Measurements from ENCODE around the gene RPRML.
"Not testable (repeated sequence)": the region's sequence is repeated elsewhere in the genome, so short reads cannot be mapped to it uniquely, and the experiment has no call there.

Gene RPRML

DNA sequence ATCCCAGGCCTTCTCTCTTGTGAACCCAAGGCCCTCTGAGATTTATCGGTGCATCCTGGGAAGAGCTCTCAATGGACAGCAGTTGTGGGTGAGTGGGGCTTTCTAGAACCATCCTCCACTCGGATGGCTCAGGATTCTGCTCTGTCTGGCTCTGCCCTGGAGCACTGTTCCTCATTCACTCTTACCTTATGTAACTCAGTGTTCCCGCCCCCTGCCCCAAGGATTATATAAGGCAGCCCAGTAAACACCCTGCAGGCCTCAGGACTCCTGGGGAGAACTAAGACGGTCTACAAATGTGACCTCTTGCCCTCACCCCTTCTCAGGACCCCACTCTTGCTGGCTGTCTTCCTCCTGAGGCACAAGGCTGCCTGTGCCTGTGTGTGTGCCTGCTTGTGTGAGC, 3.8 kb downstream of the RPRML start:
- no peak for DNase-seq

DNA sequence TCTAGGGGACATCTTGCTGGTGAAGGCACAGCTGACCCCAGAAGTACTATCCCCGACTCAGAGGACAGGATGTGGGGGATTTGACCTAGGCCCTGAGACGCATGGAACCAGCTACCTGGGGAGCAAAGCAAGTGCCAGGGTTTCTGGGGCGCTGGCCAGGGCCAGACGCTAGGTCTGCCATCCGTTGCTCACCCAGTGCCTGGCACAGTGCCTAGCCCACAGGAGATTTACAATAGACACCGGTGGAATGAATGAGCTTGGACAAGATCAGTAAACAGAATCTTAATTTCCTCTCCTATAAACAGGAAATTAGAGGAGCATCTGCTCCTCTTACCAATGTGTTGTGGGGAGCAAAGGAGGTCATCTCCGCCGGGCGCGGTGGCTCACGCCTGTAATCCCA, 5.0 kb downstream of the RPRML start:
- no peak for DNase-seq

DNA sequence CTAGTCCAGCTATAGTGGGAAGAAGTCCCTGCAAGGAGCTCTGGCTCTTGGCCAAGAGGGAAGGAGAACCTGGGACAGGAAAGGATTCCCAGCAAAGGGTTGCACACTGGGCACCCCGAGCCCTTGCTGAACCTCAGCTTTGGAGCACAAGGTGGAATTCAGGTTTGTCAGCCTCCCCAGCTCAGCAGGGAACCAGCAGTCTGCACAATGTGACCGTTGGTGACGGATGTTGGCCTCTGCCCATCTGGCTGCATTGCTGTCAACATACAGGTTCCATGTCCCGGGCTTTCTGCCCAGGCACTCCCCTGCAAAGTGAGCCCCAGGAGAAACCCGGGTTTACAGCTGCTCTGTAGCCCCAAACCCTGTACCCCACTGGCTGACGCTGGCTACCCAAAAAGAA, 6.7 kb downstream of the RPRML start:
- no peak for DNase-seq

DNA sequence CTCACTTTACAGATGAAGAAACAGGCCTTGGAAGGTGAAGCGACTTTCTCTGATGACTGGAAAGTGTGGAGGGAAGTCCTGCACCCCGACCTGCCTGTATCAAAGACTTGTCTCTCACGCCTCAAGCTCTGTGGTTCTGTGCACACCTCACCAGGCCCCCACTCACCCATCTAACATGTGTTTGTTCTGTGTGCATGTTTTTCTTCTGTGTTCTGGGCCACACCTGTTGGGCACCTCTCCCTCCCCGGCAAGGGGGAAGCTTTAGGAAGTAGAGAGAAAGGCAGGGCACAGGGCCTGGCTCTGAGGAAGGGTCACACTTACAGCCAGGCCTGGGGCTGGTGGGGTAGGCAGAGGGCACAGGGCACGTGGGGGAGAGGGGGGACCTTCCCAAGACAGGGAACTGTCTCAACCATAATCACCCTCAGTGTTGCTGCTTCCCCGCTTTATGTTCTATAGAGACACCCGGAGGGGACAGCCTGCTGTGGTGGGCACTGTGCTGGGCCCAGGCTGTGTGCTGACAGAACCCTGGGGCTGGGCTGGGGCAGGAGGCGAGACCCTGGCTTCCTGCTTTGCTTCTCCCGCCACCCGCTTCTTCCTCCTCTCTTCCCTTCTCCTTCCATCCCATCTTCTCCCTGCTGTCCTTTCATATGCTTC, 7.3 kb downstream of the RPRML start:
- DNase-seq = no peak

DNA sequence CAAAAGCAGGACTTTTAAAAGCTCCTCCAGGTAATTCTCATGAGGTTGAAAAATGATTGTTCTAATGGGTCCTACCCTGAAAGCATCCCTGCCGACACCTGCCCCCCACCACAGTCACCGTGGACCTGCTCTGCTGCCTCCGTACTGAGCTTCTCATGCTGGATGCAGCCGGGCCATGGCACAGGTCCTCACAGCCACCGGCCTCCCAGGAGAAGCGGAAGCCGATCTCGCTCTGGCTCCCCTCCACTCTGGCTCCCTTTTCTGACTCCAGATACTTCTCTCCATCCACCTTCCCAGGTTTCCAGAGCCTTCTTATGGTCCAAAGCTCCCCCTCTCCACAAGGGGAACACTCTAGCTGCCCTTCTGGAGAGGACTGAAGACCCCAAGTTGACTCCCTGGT, 10.2 kb downstream of the RPRML start:
- no peak for DNase-seq

DNA sequence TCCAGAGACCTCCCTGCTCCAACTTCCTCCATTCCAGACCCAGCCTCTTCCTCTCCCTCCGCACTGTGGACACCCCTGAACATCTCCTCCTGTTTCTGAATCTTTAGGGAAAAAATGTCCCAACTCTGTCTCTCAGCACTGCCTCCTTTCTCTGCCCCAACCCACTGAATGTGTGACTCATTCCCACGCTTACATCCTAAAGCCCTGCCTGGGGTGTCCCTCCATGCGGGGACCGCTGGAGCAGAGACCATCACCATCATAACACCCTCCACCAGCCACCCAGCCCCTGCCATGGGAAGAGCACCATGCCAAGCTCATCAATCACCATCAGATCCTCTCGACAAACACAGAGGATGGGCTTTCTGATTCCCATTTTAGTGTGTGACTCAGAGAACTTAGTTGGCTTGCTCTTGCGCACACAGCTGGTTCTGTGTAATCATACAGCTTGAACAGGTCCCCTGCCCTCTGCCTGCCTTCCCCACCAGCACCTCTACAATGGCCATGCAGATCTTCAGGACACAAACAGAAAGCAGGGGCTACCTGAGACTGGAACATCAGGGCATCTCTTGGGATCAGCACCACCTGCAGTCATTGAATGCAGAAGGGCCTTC, 10.7 kb downstream of the RPRML start:
- DNase-seq = no peak

DNA sequence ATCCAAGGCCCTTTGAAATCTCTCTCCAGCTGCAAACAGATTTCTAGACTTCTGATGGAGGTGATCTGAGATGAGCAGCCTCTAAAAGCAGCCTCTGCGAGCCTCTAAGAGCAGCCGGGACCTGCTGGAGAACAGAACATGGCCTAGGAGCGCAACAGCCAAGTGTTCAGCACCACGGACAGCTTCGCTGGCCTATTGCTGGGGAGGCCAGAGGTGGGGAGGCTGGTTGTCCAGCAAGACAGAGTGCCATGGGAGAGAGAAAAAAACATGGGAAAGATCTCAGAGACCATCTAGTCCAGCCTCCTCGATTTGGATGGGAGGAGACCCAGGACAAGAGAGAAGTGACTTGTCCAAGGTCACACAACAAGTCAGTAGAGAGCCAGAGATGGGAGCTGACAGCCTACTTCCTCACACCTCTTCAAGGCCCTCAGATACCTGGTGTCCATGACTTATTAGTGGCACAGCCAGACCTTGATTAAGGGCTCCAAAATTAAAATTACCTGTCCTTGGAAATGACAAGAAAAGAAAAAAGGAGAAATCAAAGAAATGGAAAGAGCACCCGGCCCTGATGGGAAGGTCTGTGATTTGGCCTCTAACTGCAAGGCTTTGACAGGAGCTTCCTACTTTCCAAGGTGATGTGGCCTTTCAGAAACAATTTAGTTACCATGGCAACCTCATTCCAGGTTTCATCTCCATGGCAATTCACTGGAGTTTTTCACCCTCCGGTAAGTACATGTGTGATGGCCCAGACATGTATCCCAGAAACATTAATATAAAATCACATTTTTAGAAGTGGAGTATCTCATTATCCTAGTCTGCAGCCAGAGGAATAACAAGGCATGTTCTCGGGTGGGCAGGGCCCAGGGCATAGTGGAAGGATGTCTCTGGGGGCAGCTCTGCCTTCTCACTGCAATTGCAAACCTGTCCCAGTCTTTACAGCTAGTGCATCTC, 14.5 kb downstream of the RPRML start:
- DNase-seq = no peak

DNA sequence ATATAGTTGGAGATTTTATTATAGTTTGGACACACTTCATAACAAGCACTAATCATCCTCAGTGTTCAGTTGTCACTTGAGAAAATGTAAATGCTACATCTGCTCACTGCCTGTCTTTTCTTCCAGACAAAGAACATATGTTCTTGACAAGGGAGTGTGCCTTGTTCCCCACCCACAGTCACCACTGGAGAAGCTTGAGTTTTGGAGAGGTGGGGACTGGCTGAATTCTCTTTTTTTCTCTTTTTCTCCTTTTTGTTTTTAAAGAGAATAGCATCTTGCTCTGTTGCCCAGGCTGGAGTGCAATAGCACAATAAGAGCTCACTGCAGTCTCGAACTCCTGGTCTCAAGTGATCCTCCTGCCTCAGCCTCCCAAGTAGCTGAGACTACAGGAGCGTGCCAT, 15.5 kb downstream of the RPRML start:
- DNase-seq = no peak

DNA sequence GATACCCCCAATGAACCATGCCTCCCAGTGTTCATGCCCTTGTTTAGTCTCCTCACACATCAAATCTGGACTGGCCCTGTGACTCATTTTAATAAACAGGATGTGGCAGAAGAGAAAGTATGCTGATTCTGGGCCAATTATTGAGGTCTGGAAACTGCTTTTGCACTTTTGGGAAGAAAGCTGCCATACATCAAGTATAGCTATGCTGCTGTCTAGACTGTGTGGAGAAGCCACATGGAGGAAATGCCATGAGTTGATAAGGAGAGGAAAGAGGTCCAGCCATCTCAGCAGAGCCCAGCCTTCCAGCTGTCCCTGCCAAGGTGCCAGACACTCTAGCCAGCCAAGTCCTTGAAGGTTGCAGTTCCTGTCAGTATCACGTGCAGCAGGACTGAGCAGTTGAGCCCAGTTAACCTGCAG, 16.7 kb downstream of the RPRML start:
- DNase-seq = no peak

DNA sequence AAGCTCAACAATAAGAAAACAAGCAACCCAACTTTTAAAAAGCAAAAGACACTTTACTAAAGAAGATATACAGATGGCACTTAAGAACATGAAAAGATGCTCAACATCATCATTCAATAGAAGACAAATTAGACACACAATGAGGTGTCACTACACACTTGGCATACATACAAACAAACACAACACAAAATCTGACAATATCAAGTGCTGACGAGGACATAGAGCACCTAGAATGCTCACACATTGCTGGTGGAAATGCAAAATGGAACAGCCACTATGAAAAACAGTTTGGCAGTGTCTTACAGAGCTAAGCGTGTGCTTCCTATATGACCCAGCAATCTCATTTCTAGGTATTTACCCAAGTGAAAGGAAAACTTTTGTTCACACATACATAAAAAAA, 18.9 kb downstream of the RPRML start:
- DNase-seq = no peak

DNA sequence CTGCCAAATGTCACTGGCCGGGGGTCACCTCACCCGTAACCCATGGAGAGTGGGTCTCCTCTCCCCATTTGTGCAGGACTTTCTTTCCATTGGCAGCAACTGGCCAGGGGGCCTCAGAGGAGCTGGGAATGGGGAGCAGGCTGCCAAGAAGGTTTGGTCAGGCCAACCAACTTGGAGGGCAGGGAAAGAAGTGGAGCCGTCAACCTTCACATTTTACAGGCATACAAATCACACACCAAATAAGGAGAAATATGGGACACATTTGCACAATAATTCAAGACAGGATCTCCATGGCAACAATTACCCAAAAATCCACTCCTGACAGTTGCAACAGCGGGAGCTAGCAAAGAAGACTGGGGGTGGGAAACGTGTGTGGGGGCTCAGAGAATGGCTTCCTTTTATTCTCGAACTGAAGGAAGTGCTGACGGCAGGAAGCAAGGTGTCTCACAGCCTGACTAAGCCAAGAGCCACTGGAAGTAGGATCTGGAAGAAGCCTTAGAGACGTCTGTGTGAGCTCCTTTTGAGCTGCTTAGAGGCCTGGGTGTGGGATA, 20.9 kb downstream of the RPRML start:
- no peak for DNase-seq

DNA sequence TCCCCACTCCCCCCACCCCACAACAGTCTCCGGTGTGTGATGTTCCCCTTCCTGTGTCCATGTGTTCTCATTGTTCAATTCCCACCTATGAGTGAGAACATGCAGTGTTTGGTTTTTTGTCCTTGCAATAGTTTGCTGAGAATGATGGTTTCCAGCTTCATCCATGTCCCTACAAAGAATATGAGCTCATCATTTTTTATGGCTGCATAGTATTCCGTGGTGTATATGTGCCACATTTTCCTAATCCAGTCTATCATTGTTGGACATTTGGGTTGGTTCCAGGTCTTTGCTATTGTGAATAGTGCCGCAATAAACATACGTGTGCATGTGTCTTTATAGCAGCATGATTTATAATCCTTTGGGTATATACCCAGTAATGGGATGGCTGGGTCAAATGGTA, 25.9 kb downstream of the RPRML start:
- DNase-seq = not testable (repeated sequence)

DNA sequence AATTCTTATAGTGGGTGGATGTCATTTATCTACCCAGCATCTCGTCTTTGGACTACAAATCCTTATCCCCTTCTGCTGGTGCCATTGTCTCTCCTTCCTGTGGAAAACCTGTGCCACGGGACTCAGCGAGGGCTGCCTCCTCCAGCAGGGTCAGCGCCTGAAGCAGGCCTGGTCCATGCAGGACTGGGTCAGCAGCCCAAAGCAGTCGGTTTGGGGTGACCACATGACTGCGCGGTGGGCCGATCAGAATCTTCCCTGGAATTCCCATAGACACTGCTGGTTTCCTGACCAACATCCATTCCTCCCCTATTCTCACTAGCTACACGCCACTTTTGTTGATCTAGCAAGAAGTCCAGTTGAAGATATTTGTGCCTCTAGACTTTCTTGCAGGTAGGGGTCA, 26.9 kb downstream of the RPRML start:
- no peak for DNase-seq

DNA sequence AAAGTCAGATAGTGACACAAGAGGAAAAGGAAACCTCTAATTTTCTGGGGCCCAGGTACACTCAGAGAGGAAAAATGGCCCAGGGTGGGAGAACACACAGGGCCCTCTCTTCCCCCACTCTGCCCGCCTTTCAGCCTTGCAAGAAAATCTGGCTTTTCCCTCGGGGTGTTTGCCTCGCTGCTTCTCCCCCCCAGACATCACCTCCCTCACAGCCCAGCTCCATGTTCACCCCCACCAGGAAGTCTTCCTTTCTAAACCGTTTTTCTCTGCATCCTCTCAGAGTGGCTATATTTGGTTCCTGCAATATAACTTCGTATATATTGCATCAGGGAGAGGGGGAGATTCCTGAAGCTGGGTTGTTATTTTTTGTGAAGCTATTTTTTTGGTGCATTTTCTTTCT, 27.3 kb downstream of the RPRML start:
- no peak for DNase-seq

DNA sequence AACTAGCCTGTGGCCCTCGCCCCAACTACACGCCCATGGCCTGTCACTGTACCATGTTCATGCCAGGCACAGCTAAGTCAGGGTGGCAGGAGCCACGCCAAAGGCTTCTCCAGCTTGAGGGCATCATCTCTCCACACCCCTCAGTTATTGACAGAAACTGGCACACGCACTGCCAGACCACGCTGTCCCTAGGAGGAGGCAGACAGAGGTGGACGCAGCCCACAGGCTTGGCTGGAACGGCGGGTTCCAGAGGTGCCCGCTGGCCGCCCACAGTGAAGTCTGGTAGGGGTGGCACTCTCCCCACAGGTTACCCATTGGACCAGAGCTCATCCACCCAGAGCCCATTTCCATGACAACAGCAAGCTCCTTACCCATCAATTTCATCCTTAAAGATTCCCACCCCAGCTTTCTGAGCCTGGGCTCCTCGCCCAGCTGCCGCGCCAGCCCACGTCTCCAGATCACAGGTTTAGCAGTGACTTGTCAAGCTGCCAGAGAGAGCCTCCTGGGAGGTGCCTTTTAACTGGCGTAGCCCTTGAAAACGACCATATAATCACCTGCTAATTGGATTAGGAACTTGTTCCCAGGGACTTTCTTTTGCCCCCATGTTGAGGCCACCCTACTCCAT, 27.9 kb downstream of the RPRML start:
- no peak for DNase-seq

DNA sequence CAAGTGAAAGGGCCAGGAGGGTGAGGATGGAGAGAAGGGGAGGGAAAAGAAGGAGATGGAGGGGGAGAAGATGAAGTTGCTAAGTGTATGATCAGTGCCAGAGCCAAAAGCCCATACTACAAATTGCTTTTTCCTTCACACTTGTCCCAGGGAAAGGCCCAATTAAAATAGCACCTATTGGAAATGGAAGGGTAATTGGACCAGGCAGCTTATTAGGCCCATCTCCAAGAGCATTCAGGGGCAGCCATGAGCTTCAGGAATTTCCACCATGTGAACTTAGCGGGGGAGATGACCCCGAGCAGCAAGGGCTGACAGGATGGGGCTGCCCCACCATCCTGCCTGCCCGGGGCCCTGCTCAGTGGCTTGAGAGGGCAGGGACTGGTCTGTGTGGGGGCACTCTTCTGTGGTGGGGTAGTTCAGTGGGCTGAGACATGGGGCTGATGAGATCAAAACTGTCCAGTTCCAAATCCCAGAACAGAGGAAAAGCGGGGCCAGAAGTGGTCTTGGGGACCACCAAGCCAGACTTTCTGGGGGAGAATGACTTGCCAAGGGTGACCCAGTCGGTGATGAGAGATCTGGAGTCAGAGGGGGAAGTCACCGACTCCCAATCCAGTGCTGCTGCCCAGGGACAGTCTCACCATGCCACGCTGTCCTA, 28.6 kb downstream of the RPRML start:
- no peak for DNase-seq

DNA sequence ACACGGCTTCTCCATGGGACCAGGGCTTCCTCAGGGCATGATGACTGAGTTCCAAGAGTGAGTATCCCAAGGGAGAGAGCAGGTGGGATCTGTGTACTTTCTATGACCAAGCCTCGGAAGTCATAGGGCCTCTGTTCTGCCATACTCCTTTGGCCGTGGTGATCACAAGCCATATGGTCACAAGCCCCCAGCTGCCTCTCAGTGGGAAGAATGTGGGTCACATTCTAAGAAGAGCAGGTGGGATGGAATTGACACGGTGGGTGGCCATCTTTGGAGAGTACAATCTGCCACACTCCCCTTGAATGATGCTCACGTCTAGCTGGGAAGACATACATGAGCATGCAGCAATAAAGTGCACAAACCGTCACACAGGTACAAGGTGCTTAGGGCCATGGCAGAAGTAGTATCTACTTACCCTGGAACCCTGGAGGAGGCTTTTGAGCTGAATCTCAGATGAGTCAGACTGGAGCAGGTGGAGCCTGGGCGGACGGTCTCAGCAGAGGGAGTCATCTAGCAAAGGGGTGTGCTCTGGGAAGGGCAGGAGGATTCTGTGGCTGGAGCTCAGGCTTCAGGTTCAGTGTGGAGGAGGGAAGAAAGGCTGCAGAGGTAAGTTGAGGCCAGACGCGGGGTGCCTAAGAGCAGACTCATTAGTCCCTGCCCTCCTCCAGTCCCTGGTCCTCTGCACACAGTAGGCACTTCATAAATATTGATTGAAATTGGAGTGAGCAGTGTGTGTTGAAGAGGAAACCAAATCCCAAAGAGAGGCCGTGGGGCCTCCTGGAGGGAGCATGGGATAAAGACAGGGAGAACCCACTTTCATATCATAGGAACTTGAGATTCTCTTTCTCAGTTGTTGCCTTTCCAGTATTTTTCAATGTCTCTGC, 29.5 kb downstream of the RPRML start:
- no peak for DNase-seq

DNA sequence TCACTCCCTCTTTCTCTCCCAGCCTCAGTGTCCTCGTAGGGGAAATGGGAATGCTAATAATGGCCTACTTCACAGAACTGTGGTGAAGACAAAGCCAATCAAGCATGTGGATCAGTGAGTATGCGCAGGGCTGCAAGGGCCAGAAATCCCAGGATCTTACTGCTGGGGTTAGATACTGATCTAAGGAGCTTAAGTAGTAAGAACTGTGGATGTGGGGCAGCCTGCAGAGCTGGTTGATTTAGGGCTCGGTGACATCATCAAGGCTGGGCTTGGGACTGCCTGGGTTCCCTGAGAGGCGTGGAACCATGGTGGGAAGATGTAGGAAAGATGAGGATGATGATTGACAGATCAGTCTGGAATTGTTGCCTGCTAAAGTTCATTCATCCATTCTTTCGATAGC, 30.5 kb downstream of the RPRML start:
- no peak for DNase-seq

DNA sequence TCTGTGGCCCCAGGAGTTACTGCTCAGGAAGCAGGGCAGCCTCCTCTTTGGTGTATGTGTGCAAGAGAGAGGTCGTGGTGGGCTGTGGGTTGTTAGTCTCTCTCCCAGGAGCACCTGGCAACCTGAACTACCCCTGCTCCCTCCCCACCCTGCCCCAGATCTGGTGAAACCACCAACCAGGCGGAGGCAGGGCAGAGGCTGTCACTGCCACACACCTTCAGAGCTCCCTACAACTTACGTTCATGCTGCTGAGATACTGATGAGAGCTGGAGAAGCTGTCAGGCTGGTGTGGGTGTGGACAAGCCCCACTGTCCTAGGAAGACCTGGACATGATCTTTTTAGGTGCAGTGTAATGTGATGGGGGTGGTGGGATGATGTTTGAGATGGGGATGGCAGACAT, 31.8 kb downstream of the RPRML start:
- DNase-seq = no peak

DNA sequence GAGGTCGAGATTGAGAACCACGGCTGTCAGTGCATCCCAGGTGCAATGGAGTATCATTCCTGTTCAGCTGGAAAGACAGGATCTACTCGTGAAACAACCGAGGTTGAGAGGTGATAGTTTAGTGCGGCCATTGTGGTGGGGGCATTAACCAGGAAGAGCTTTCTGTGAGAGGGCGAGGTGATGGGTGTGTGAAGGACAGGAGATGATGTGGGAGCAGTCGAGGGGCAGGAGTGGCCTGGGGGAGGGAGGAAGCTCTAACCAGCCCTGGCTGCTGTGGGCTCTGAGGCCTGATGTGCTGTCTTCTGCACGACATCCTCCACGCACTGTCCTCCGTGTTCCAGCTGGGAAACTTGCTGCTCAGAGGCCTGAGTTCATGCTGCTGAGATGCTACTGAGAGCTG, 34.1 kb downstream of the RPRML start:
- no peak for DNase-seq

DNA sequence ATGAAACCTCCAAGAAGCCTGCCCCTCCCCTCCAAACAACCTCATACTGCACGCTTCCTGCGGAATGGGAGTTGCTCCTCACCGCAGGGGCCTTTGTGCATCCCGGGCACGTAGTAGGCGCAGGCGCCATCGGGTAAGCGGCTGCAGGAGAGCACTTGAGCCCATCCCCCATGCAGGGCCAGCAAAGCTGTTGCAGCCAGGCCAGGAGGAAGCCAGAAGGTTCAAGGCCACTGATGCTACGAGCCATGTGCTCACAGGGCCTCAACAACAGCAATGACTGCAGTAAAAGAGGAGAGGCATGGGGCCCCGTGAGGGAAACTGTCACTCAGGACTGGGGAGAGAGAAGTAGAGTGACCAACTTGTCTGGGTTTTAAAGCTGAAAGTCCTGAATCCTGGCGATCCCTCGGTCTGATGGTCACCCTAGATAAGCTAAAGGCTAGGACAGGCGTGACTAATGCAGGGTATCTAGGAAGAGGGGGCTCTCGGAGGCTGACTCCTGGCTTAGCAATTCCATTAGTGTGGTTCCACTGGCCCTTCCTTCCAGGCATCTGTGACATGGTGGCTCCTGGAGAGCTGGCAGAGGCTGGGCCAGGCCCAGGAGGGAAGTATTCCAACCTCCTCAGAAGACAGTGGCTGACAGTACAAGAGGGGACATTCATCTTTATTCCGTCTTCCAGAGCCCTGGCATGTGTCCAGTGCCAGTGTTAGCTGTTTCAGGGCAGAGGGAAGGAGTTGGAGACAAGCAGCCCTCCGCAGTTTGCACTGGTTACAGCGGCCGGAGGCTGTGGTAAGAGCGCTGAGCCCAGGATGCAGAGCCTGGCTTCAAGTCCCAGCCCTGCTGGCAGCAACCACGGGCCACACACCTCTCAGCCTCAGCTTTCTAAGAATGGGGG, 35.3 kb downstream of the RPRML start:
- DNase-seq = no peak
